ENCODE results near the gene ZNG1C.
"Not testable (repeated sequence)": the region's sequence is repeated elsewhere in the genome, so short reads cannot be mapped to it uniquely, and the experiment has no call there.

- TF ChIP-seq CTCF, EP300, POLR2A (IDR thresholded peaks at IDR 0.05): not testable (repeated sequence)
Observed at GRCh38 chr9:68318209-68318608, 76.4 kb downstream of the ZNG1C start.

Measured in ovary (tissue), 3 donors.